Measurements from ENCODE around the gene UVRAG. TPM values are rescaled to one million over a fixed set of nuclear protein-coding genes. Genes with fewer than 3 reads are reported as not detected.

UVRAG gene
- total RNA-seq, 1 donor from 2014 or later = 14.7 TPM

GRCh38 chr11:75826461-75827230 lies 11.6 kb downstream of the UVRAG start:
- Histone ChIP-seq H3K9me3 (no peaks in the 10 kb centered on the region), H3K27me3 (no peaks in the 10 kb centered on the region), H3K4me1 (peaks cover 57% of the 10 kb centered on the region), H3K36me3 (no peaks in the 10 kb centered on the region), H3K27ac (peak overlapping the region; percentile 64), H3K4me3 (peak overlapping the region in 1 of 2 donors; percentile 1)
- intact Hi-C loops (cut with DNase I) = no loop called here
- no peak for DNase-seq (ENCODE audit: extremely low spot score in 2 of 2)
- TF ChIP-seq POLR2AphosphoS5 (IDR thresholded peaks at IDR 0.05; ENCODE audit: insufficient read depth in 1 of 2, low read depth in 1 of 2) (no peak), POLR2A (IDR thresholded peaks at IDR 0.05) (no peak), CTCF (IDR thresholded peaks at IDR 0.05) (no peak)

GRCh38 chr11:75827562-75827961 lies 12.6 kb downstream of the UVRAG start:
- H3K27ac ChIP-seq = peak overlapping the region; percentile 64

GRCh38 chr11:75831915-75832502 lies 17.0 kb downstream of the UVRAG start:
- TF ChIP-seq POLR2AphosphoS5 (IDR thresholded peaks at IDR 0.05; ENCODE audit: insufficient read depth in 1 of 2, low read depth in 1 of 2) (no peak), CTCF (IDR thresholded peaks at IDR 0.05) (no peak), POLR2A (IDR thresholded peaks at IDR 0.05) (no peak)
- H3K9me3 ChIP-seq = no peaks in the 10 kb centered on the region
- H3K27me3 ChIP-seq = no peaks in the 10 kb centered on the region
- H3K4me1 ChIP-seq = peaks cover 32% of the 10 kb centered on the region
- no peak for DNase-seq (ENCODE audit: extremely low spot score in 2 of 2)
- peaks cover 0 to 4% of the 10 kb centered on the region in 2 donors for H3K36me3 ChIP-seq
- H3K27ac ChIP-seq = no peak overlapping the region
- intact Hi-C loops (cut with DNase I) = no loop called here
- no peak overlapping the region for H3K4me3 ChIP-seq

More at GRCh38 chr11:75827562-75827961, 12.6 kb downstream of the UVRAG start:
- Histone ChIP-seq H3K9me3 (no peaks in the 10 kb centered on the region), H3K27me3 (no peaks in the 10 kb centered on the region), H3K4me1 (peaks cover 66% of the 10 kb centered on the region), H3K36me3 (peaks cover 0 to 4% of the 10 kb centered on the region in 2 donors), H3K4me3 (no peak overlapping the region)
- TF ChIP-seq POLR2AphosphoS5 (IDR thresholded peaks at IDR 0.05; ENCODE audit: insufficient read depth in 1 of 2, low read depth in 1 of 2) (no peak), POLR2A (IDR thresholded peaks at IDR 0.05) (no peak), CTCF (IDR thresholded peaks at IDR 0.05) (no peak)
- DNase-seq (ENCODE audit: extremely low spot score in 2 of 2) = no peak
- intact Hi-C loops (cut with DNase I) = no loop called here

GRCh38 chr11:75834728-75835127 lies 19.7 kb downstream of the UVRAG start:
- TF ChIP-seq POLR2AphosphoS5 (IDR thresholded peaks at IDR 0.05; ENCODE audit: insufficient read depth in 1 of 2, low read depth in 1 of 2) (no peak), CTCF (IDR thresholded peaks at IDR 0.05) (no peak), POLR2A (IDR thresholded peaks at IDR 0.05) (no peak)
- Histone ChIP-seq H3K27ac (no peak overlapping the region), H3K27me3 (no peaks in the 10 kb centered on the region), H3K9me3 (no peaks in the 10 kb centered on the region), H3K36me3 (peaks cover 0 to 4% of the 10 kb centered on the region in 2 donors), H3K4me3 (no peak overlapping the region), H3K4me1 (peaks cover 29% of the 10 kb centered on the region)
- DNase-seq (ENCODE audit: extremely low spot score in 2 of 2) = no peak
- intact Hi-C loops (cut with DNase I) = no loop called here

- H3K36me3 ChIP-seq = peaks cover 0 to 4% of the 10 kb centered on the region in 2 donors
- no peaks in the 10 kb centered on the region for H3K9me3 ChIP-seq
- peaks cover 31% of the 10 kb centered on the region for H3K4me1 ChIP-seq
- TF ChIP-seq POLR2A (IDR thresholded peaks at IDR 0.05) = no peak
- no peak for TF ChIP-seq POLR2AphosphoS5 (IDR thresholded peaks at IDR 0.05; ENCODE audit: insufficient read depth in 1 of 2, low read depth in 1 of 2)
- no peak for TF ChIP-seq CTCF (IDR thresholded peaks at IDR 0.05)
- intact Hi-C loops (cut with DNase I) = no loop called here
- no peak overlapping the region for H3K27ac ChIP-seq
- H3K4me3 ChIP-seq = no peak overlapping the region
- no peaks in the 10 kb centered on the region for H3K27me3 ChIP-seq
- DNase-seq (ENCODE audit: extremely low spot score in 2 of 2) = no peak
Observed at GRCh38 chr11:75836417-75836816, 21.4 kb downstream of the UVRAG start.
